ENCODE results near the gene TUBGCP5. TPM values are rescaled to one million over a fixed set of nuclear protein-coding genes. Genes with fewer than 3 reads are reported as not detected.

Gene TUBGCP5
- total RNA-seq, 2 donors from 2014 or later: 23.0 to 24.7 TPM

GRCh38 chr15:22963641-22964040, 75.7 kb downstream of the TUBGCP5 start:
- Histone ChIP-seq H3K4me3 (ENCODE audit: low read length) (no peak overlapping the region), H3K27me3 (ENCODE audit: control insufficient read depth, insufficient read depth, low read length, poor library complexity, severe bottlenecking) (no peaks in the 10 kb centered on the region), H3K9ac (ENCODE audit: extremely low read depth, low read length, poor library complexity, severe bottlenecking) (no peak overlapping the region), H3K27ac (ENCODE audit: low read depth, low read length) (no peak overlapping the region), H3K9me3 (ENCODE audit: control insufficient read depth, low read length) (no peaks in the 10 kb centered on the region), H3K4me1 (ENCODE audit: control insufficient read depth, insufficient read depth, low read length) (no peaks in the 10 kb centered on the region), H3K36me3 (ENCODE audit: control insufficient read depth, insufficient read depth, low read length) (peaks cover 10% of the 10 kb centered on the region)
- H3K27ac Mint-ChIP-seq: no peak overlapping the region
- WGBS, 2 experiments (ENCODE audit: insufficient coverage in 1 of 2, insufficient read length in 1 of 2): 95 to 97% methylated on average over 10 to 12 of the region's 12 CpGs
- H3K9me3 Mint-ChIP-seq: no peaks in the 10 kb centered on the region
- DNase-seq: no peak
- TF ChIP-seq, protein P1, sequence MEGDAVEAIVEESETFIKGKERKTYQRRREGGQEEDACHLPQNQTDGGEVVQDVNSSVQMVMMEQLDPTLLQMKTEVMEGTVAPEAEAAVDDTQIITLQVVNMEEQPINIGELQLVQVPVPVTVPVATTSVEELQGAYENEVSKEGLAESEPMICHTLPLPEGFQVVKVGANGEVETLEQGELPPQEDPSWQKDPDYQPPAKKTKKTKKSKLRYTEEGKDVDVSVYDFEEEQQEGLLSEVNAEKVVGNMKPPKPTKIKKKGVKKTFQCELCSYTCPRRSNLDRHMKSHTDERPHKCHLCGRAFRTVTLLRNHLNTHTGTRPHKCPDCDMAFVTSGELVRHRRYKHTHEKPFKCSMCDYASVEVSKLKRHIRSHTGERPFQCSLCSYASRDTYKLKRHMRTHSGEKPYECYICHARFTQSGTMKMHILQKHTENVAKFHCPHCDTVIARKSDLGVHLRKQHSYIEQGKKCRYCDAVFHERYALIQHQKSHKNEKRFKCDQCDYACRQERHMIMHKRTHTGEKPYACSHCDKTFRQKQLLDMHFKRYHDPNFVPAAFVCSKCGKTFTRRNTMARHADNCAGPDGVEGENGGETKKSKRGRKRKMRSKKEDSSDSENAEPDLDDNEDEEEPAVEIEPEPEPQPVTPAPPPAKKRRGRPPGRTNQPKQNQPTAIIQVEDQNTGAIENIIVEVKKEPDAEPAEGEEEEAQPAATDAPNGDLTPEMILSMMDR (conservative IDR thresholded peaks at IDR 0.05): no peak
- H3K27me3 Mint-ChIP-seq (ENCODE audit: insufficient read depth): no peaks in the 10 kb centered on the region
- H3K4me1 Mint-ChIP-seq: peaks cover 4% of the 10 kb centered on the region
- peaks cover 22% of the 10 kb centered on the region for H3K36me3 Mint-ChIP-seq (ENCODE audit: low read depth)
- no peak overlapping the region for H3K4me3 Mint-ChIP-seq

- H3K4me1 Mint-ChIP-seq: peaks cover 2% of the 10 kb centered on the region
- DNase-seq: no peak
- no peak overlapping the region for H3K27ac Mint-ChIP-seq
- 93 to 100% methylated on average over 6 to 9 of the region's 12 CpGs for WGBS, 2 experiments (ENCODE audit: insufficient coverage in 1 of 2, insufficient read length in 1 of 2)
- H3K27me3 Mint-ChIP-seq (ENCODE audit: insufficient read depth): no peaks in the 10 kb centered on the region
- no peak overlapping the region for H3K4me3 Mint-ChIP-seq
- H3K4me3 ChIP-seq (ENCODE audit: low read length): no peak overlapping the region
- peaks cover 10% of the 10 kb centered on the region for H3K36me3 ChIP-seq (ENCODE audit: control insufficient read depth, insufficient read depth, low read length)
- TF ChIP-seq, protein P1 (conservative IDR thresholded peaks at IDR 0.05): no peak
- H3K9me3 Mint-ChIP-seq: no peaks in the 10 kb centered on the region
- H3K27me3 ChIP-seq (ENCODE audit: control insufficient read depth, insufficient read depth, low read length, poor library complexity, severe bottlenecking): no peaks in the 10 kb centered on the region
- H3K36me3 Mint-ChIP-seq (ENCODE audit: low read depth): peaks cover 22% of the 10 kb centered on the region
- no peak overlapping the region for H3K9ac ChIP-seq (ENCODE audit: extremely low read depth, low read length, poor library complexity, severe bottlenecking)
- no peaks in the 10 kb centered on the region for H3K9me3 ChIP-seq (ENCODE audit: control insufficient read depth, low read length)
- no peak overlapping the region for H3K27ac ChIP-seq (ENCODE audit: low read depth, low read length)
- no peaks in the 10 kb centered on the region for H3K4me1 ChIP-seq (ENCODE audit: control insufficient read depth, insufficient read depth, low read length)
Measured at GRCh38 chr15:22962611-22963010, 76.8 kb downstream of the TUBGCP5 start.

- WGBS, 2 experiments (ENCODE audit: insufficient coverage in 1 of 2, insufficient read length in 1 of 2): 100% methylated on average over 1 of the region's 1 CpG
- Mint-ChIP-seq H3K27me3 (ENCODE audit: insufficient read depth) (no peaks in the 10 kb centered on the region), H3K36me3 (ENCODE audit: low read depth) (peaks cover 21% of the 10 kb centered on the region), H3K27ac (no peak overlapping the region), H3K4me3 (no peak overlapping the region), H3K9me3 (no peaks in the 10 kb centered on the region), H3K4me1 (peaks cover 2% of the 10 kb centered on the region)
- DNase-seq: no peak
- H3K27me3 ChIP-seq (ENCODE audit: control insufficient read depth, insufficient read depth, low read length, poor library complexity, severe bottlenecking): no peaks in the 10 kb centered on the region
- no peaks in the 10 kb centered on the region for H3K9me3 ChIP-seq (ENCODE audit: control insufficient read depth, low read length)
- TF ChIP-seq, protein P1 (conservative IDR thresholded peaks at IDR 0.05): no peak
- peaks cover 10% of the 10 kb centered on the region for H3K36me3 ChIP-seq (ENCODE audit: control insufficient read depth, insufficient read depth, low read length)
- H3K27ac ChIP-seq (ENCODE audit: low read depth, low read length): no peak overlapping the region
- H3K4me1 ChIP-seq (ENCODE audit: control insufficient read depth, insufficient read depth, low read length): no peaks in the 10 kb centered on the region
- H3K9ac ChIP-seq (ENCODE audit: extremely low read depth, low read length, poor library complexity, severe bottlenecking): no peak overlapping the region
- H3K4me3 ChIP-seq (ENCODE audit: low read length): no peak overlapping the region
Measured at GRCh38 chr15:22961762-22962161, 77.6 kb downstream of the TUBGCP5 start.

Data from endodermal cell (in vitro differentiated cells).